ENCODE results near the gene IL23A. TPM values are rescaled to one million over a fixed set of nuclear protein-coding genes. Genes with fewer than 3 reads are reported as not detected.

The IL23A gene
- total RNA-seq, 1 experiment from 2014 or later, result 2.0 TPM

GRCh38 chr12:56324206-56324605, 14.5 kb upstream of the IL23A start:
- Histone ChIP-seq H3K23ac (ENCODE audit: insufficient read length, low read depth, low read length) (no peak overlapping the region), H2BK5ac (ENCODE audit: insufficient read length, low read length) (no peak overlapping the region), H3K79me2 (ENCODE audit: insufficient read depth, low read length) (no peaks in the 10 kb centered on the region), H2BK120ac (ENCODE audit: low read depth, low read length, poor library complexity, severe bottlenecking) (no peak overlapping the region), H3T11ph (ENCODE audit: low read length) (no peak overlapping the region), H3K4ac (ENCODE audit: low read depth, low read length) (no peak overlapping the region), H4K20me1 (ENCODE audit: control insufficient read depth, insufficient read depth, insufficient read length) (no peaks in the 10 kb centered on the region), H3K56ac (ENCODE audit: insufficient read length, low read depth, low read length) (no peak overlapping the region), H3K4me2 (ENCODE audit: insufficient read depth, insufficient read length, low read length) (no peak overlapping the region), H4K5ac (ENCODE audit: insufficient read length, low read depth, low read length) (no peak overlapping the region), H3K4me1 (ENCODE audit: insufficient read depth, low read length) (no peaks in the 10 kb centered on the region), H2AFZ (ENCODE audit: low read length) (no peak overlapping the region), H3K18ac (ENCODE audit: insufficient read length, low read depth, low read length) (no peak overlapping the region), H2AK5ac (ENCODE audit: insufficient read length, low read length) (no peak overlapping the region), H3K27me3 (ENCODE audit: insufficient read depth, low read length) (no peaks in the 10 kb centered on the region), H2BK12ac (ENCODE audit: insufficient read length, low read depth, low read length) (no peak overlapping the region), H3K27ac (ENCODE audit: insufficient read length, low read depth, low read length) (no peak overlapping the region), H4K8ac (replicated peaks; ENCODE audit: insufficient read length, low read depth, low read length) (no peak overlapping the region), H3K14ac (ENCODE audit: insufficient read depth, low read length) (no peak overlapping the region), H3K9ac (ENCODE audit: extremely low read depth, insufficient read length, low read length) (no peak overlapping the region), H2BK15ac (ENCODE audit: low read depth, low read length) (no peak overlapping the region), H3K79me1 (ENCODE audit: insufficient read depth, low read depth, low read length, poor library complexity, severe bottlenecking) (no peaks in the 10 kb centered on the region), H4K91ac (ENCODE audit: insufficient read length, low read depth, low read length) (no peak overlapping the region), H3K23me2 (ENCODE audit: insufficient read length, low read depth, low read length, poor library complexity, severe bottlenecking) (no peaks in the 10 kb centered on the region), H3K9me3 (ENCODE audit: control insufficient read depth, low read depth, low read length) (no peaks in the 10 kb centered on the region), H2BK20ac (ENCODE audit: low read depth, low read length, poor library complexity, severe bottlenecking) (no peak overlapping the region)
- no peak for DNase-seq
- no peaks in the 10 kb centered on the region for H3K4me1 Mint-ChIP-seq
- no peak overlapping the region for H3K27ac Mint-ChIP-seq
- no peaks in the 10 kb centered on the region for H3K9me3 Mint-ChIP-seq
- TF ChIP-seq CTCF (conservative IDR thresholded peaks at IDR 0.05), result no peak
- no CpG with 5 or more reads among the region's 6 CpGs for WGBS (ENCODE audit: extremely low coverage, insufficient read length, low lambda C conversion rate)
- H3K4me3 Mint-ChIP-seq, result no peak overlapping the region
- H3K27me3 Mint-ChIP-seq (ENCODE audit: low read depth), result no peaks in the 10 kb centered on the region
- H3K36me3 Mint-ChIP-seq (ENCODE audit: insufficient read depth in 1 of 3, low read depth in 3 of 3), result peaks cover 6 to 57% (median 43%) of the 10 kb centered on the region in 3 experiments; a peak in 6 of 7 replicates
